LoVo (cell line): Measurements from ENCODE around the gene GJD3.

Experiments
- DNase-seq: peaks from one replicate; pipeline ENCODE4 v3.0.0-alpha.2; 2016; ENCODE audit warnings: low spot score

The GJD3 gene

DNA sequence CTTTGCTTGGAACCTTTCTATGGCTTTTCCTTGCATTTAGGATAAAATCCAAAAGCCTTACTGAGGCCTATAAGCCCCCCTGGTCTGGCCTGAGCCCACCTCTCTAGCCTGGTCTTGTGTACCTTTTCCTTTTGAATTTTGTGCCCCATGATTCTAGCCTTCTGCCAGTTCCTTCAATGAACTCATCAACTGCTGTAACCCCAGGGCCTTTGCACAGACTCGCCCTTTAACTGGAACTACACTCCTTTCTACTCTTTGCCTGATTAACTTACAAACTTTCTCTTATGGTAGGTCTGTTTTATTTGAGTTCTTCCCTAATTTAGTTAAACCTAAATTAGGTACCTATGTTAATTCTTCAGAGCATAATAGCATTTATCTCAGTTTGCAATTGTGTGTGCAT is 24.2 kb downstream of the GJD3 start:
- DNase-seq: no peak

DNA sequence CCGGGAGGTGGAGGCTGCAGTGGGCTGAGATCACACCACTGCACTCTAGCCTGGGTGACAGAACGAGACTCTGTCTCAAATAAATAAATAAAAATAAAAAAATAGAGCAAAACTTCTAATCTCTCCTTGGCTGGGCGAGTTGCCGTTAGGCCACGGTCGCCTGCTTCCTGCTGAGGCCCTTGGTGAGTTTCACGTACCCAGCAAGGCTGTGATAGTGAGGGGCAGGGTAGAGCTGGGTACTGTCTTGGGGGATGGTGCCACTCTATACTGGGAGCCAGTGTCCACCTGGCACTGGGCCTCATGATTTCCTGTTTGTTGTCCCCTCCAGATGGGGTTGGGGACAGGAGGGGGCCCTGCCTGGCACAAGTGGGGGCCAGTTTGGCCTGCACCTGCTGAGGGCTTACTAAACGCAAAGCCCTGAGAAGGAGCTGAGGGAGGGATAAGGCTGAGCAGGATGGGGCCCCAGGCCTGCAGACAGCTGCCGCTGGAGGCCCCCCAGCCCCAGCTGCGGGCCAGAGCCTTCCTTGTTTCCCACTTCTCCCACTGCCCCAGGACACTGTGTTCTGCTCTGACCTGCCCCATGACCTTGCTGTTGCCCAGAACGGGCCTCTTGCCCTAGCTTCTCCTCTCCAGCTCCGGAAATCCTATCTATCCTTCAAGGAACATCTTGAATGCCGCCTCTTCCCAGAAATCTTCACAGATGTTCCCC is 25.4 kb downstream of the GJD3 start:
- no peak for DNase-seq

DNA sequence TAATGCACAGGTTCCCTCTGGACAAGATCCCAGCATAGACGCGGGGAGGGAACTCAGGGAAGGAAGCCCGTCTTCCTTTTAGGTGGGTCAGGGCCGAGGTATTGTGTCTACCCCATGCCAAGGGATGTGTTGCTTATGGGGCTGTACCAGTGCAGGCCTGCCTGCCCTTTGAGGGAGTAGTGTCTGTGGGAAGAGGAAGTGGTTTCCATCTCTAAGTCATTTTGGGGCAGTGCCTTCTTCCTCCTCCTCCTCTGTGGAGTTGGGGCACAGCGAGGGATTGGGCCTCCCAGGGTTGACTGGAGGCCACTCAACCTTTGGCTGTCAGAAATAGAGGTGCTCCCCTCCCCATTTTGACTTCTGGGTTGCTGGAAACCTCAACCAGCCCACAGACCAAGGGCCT is 26.5 kb downstream of the GJD3 start:
- no peak for DNase-seq

DNA sequence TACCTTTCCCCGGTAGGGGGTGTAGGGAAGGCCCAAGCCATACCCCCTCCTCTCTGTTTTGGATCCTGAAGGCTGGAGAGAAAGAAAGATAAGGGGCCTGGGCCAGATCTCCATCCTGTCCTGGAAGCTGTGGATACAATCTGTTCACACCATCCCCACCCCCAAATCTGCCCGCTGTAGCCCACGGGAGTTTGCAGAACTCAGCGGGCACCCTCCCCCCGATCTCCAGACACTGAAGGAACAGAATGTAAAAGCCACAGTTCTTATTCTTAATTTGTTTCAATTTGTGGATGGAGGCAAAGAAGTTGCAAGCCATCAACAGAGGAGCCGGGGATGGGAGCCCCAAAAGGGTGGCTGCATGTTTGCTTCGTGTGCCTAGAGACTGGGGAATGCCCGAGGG is 27.2 kb downstream of the GJD3 start:
- no peak for DNase-seq

DNA sequence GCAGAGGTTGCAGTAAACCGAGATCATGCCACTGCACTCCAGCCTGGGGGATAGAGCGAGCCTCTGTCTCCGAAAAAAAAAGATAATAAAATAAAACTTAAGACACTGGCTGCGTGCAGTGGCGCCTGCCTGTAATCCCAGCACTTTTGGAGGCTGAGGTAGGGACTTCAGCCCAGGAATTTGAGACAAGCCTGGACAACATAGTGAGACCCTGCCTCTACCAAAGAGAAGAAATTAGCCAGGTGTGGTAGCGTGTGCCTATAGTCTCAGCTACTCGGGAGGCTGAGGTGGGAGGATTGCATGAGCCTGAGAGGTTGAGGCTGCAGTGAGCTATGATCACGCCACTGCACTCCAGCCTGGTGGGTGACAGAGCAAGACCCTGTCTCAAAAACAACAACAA is 28.9 kb downstream of the GJD3 start:
- no peak for DNase-seq

DNA sequence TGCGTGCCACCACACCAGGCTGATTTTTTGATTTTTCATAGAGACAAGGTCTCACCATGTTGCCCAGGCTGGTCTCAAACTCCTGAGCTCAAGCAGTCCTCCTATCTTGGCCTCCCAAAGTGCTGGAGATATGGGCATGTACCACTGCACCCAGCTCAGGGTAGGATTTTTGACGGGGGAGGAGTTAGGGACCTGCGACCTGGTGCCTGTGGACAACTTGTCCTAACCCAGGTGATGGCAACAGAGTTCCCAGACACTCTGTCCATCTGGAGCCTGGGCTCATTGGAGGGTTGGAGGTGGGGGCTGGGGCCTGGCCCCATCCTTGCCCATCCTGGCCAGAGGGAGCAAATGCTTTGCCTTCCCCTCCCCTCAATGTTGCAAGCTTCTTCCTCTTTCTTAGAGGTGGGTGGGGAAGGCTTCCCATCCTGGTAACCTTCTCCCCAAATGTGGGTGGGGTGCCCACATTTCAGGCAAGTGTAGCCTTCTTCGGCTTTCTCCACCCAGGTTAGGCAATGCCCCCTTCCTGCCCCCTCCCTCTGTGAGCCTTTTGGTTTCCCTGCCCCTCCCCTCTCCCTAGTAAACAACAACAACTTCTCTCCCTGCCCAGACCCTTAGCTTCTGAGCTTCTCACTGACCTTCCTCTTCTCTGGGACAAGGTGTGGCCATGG is 30.6 kb downstream of the GJD3 start:
- no peak for DNase-seq

DNA sequence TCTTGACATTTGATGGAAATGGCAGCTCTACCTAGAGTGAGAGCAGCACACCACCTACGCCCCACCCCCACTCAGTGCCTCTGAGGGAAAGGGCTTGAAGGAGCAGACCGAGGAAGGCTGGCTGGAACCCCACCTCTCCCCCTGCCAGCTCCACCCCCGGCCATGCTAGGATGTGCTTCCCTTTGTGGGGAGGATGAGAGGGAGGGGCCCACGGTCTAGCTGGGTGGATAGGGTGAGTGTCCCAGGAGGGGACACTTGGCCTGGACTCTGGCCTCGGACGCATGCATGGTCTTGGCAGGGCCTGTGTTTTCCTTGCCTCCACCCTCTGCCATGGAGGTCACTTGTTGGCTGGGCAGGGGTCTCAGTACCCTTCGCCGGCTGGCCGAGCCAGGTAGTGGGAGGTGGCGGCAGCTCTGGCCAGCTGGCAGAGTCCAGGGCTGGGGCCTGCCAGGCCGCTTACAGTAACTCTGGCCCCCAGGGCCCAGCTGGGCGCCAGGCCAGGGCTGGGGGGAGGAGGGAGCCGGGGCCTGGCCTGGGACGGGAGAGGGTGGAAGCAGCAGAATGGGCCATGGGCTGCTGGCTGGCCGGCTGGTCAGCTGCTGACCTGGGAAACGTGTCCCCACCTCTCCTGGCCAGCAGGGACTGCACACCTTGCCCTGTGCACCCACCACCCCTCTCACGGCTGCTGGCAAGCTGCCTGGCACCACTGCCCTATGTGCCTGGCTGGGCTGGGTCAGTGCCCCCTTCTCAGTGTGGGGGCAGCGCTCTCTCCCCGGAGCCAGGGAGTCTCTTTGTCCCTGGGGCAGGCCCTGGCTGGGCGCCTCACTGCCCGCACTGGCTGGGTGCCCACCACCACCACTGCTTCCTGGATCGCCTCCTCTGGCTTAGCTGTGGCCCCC is 32.5 kb downstream of the GJD3 start:
- DNase-seq: no peak

DNA sequence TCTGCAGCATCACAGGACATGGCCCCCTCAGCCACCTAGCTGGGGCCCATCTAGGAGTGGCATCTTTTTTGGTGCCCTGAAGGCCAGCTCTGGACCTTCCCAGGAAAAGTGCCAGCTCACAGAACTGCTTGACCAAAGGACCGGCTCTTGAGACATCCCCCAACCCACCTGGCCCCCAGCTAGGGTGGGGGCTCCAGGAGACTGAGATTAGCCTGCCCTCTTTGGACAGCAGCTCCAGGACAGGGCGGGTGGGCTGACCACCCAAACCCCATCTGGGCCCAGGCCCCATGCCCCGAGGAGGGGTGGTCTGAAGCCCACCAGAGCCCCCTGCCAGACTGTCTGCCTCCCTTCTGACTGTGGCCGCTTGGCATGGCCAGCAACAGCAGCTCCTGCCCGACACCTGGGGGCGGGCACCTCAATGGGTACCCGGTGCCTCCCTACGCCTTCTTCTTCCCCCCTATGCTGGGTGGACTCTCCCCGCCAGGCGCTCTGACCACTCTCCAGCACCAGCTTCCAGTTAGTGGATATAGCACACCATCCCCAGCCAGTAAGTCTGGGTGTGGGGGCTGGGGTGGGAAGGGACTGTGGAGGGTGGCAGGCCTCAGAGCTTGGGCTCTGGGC is 33.6 kb downstream of the GJD3 start:
- no peak for DNase-seq

DNA sequence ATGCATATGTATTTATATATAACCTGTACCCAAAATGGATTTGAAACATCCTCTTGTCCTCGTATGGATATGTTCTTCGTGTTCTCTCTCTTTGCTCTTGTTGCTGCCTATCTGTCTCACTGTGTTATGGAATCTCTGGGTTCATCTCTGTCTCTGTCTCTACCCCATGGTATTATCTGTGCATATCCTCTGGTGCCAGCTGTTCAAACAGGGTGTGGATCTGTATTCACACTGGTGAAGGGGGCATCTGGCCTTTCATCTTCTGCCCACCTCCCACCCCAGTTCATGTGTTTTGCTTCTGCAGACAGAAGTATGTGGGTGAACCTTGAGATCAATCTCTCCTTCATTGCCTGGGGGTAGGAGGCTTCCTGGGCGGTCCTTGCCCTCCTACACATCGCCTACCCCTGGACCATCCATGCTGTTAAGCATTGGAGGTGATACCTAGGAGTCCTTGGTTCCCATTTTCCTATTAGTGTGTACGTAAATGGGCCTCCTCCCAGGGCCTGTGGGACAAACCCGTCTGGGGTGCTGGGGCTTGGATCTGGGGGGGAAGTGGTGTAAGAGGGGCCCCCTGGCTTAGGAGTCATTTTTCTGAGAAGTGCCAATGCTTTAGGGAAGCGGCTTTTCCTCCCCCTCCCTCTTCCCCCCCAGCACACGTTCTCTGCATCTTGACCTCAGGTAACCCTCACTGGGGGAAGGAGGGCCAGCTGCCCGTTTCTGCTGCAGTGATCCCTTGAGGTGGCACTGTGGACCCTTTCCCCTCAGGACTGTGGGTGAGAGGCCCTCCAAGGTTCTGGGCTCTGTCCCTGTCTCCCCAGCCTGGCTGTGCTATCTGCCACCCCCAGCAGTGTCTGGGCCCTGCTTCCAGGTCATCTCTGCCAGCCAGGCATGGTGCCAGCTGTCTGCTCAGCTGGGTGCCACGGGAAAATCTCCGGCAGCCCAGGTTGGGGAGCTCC is 34.4 kb downstream of the GJD3 start:
- DNase-seq: no peak

DNA sequence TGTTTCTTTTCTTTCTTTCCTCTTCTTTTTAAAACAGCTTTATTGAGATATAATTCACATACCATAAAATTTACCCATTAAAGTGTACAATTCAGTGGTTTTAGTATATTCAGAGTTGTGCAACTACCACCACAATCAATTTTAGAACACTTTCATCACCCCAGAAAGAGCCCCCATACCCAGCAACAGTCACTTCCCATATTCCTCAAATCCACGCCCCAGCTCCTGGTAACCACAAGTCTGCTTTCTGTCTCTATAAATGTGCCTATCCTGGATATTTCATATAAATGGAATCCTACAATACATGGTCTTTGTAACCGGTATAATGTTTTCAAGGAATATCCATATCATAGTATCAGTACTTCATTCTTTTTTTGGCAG is 36.2 kb downstream of the GJD3 start:
- no peak for DNase-seq

DNA sequence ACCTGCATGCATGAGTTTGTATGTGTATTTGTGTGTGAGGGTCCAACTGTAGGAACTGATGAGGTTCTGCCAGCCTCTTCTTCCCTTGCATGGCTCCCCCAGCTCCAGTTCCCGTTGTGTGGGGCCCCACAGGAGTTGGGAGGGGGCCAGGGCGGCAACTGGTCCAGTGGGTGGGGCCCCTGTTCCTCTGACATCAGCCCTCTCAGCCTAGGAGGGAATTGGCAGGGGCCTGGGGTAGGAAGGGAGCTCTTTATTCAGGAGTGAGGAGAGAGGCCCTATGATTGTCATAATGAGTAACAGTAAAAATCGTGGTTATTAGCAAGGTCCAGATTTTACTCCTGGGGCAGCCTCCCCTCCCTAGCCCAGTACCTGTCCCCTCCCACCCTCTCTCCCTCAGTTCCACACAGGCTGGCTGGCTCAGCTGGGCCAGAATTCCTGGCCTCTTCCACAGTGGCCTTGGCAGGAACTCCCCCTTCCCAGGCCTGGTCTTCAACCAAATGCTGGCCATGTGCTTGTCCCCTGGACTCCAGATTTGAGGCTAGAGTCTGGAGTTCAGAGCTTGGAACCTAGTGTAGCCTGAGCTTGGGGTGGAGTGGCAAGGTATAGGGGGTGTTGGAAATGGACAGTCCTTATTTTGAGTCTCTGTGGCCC is 36.7 kb downstream of the GJD3 start:
- no peak for DNase-seq

DNA sequence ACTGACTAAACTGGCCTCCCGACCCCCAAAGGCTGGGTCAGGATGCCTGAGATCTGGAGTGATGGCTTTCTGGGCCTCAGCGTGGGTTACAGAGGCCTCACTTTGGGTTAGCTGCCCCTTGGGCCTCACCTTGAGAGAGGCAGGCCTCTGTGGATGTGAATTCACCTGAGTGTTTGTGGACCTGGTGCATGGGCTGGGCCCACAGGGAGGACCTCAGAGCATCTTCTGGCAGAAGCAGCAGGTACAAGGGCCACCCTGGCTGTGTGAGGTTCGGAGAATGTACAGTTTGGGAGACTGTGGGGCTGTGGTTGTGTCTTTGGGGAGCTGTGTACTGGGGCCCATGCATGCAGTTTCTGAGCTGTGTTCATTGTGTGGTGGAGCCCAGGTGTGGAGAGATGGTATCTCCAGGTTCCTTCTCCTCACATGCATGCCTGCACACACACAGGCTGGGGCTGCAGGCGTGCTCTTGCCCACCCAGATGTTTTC is 37.2 kb downstream of the GJD3 start:
- DNase-seq: no peak

DNA sequence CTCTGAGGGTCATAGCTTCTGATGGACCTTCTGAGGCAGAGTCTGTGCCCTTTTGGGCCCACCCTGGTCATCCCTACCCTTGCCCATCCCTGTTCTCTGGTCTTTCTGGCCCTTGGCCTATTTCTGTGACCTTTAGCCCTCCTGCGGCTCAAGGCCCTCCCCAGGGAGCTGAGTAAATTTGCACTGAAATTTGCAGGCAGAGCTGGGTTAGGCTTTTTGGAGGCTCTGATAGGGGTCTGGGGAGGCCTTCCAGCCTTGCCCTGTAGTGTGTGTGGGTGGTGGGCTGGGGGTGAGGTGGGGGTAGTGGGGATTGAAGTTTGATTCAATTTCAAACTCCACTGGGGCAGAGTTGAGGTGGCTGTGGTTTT is 37.7 kb downstream of the GJD3 start:
- no peak for DNase-seq

DNA sequence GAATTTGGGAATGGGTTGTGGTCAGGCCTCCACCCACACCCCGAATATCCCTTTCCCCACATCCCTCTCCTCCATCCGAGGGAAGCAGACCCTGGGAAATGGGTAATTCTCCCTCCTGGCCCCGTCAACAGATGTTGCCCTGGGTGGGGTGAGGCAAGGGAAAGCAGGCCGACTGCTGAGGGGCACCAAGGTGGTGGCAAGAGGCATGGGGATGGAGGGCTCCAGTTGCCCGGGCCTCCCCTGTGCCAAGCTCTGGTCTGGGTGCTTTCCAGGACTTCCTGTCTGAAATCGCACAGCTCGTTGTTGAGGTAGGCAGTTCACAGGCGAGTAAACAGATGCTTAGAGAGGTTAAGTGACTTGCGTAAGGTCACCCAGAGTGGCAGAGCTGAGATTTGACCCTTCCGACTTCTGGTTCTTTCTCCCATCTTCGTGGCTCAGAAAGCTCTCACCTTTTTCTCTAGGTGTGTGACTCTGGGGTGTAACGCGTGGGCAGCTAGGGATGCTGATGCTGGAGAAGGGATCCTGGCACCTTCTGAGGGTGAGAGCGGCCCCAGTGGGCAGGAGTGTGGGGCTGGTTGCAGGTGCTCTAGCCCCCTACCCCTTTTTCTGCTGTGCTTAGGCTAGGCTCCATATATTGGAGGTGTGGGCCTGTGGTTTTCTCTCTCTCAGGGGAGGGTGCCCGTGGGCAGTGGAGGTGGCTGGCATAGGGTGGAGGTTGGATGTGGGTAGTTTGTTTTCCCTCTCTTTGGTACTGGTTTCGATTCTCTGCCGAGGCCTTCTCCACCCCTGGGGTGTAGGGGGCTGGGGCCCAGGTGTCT is 38.3 kb downstream of the GJD3 start:
- no peak for DNase-seq

DNA sequence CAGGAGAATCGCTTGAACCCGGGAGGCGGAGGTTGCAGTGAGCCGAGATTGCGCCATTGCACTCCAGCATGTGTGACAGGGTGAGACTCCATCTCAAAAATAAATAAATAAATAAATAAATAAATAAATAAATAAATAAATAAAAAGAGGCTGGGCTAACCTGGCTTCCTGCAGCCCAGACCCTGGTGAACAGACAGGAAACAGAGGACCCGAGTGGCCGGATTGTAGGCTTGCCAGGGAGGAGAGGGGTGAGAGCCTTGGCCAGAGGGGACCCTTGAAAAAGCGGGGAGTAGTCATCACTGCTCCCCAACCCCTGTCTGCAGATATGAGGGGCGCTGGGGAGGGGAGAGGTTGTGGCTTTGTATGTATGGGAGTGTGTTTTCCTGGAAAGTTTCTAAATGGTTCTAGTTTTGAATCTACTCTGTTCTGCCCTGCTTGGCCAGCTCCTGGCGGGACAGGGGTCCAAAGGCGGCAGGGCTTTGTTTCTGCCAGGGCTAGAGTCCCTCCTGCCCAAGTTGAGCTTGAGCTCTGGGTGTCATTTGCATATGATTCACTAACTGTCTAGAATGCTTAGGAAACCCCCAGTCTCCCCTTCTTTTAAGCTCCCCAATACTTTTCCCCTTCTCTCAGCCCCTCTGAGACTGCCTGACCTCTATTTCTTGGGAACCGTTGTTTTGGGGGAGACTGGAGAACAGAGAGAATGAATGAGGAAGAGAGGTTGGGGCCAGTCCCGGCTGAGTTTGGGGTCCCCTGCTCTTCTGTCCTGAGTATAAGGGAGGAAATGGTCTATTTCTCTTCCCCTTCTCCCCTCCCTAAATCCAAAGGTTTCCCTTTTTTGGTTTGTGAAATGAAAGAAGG is 39.2 kb downstream of the GJD3 start:
- DNase-seq: no peak

DNA sequence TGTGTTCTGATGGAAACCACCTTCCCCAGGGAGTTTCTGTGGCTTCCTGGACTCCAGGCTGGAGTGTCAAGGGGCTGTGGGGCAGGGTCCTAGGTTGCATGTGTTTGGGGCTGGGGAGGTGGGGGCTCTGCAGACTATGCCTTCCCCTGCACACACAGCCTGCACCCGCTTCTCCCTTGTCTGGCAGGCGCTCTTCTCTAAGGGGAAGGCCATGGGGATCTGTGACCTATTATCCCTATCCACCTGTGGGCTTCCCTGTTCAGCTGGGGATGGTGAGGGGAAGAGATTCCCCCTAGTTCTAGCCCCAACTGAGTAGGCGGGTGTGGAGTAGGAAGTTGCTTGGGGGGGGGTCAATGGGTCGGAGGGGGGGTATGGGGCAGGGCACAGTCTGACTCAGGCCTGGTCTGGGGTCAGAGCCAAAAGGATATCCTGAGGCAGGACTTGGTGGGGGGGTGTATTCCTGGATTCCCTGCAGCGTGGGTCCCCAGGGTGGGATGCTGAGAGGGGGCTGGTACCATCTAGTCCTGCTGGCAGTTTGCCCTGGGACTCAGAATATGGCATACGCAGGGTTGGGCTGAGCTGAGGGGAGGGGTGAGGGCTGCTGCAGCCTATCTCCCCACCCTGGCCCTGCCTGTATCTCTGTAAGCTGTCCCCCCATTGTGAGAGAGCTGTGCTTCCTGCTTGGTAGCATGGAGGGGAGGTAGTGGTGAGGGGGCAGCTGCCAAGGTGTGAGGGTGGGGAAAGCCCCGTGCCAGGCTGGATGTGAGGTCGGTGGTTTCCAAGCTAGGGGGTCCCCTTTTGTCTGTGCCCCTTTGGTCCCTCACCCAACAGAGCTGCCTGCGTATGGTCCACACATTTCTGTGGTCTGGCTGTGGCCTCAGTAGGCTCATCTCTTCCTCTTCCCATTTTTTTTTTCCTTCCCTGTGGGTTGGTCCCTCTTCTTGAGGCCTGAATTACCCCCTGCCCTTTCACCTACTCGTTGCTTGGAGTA is 40.9 kb downstream of the GJD3 start:
- no peak for DNase-seq
